Measurements from ENCODE around the gene TCERG1L.
"Not testable (repeated sequence)": the region's sequence is repeated elsewhere in the genome, so short reads cannot be mapped to it uniquely, and the experiment has no call there.

TCERG1L gene

GRCh38 chr10:131322575-131322974 is 11.1 kb upstream of the TCERG1L start:
- H3K4me3 ChIP-seq (ENCODE audit: insufficient read depth in 1 of 2, low read depth in 1 of 2, low read length in 2 of 2); H3K79me1 ChIP-seq (replicated peaks; ENCODE audit: low read length, poor library complexity, severe bottlenecking); H2AFZ ChIP-seq (ENCODE audit: low read depth, low read length); H2BK12ac ChIP-seq (ENCODE audit: low read length in 2 of 2); H3K9ac ChIP-seq (ENCODE audit: low read length); H2AK5ac ChIP-seq (ENCODE audit: low read length, severe bottlenecking); H3K36me3 ChIP-seq (ENCODE audit: control insufficient read depth in 1 of 2, insufficient read depth in 2 of 2, low read depth in 1 of 2, low read length in 2 of 2); H2BK5ac ChIP-seq (ENCODE audit: low read depth, low read length, poor library complexity, severe bottlenecking); H4K91ac ChIP-seq (ENCODE audit: low read length); H3K9me3 ChIP-seq (ENCODE audit: control insufficient read depth, low read length); H2BK15ac ChIP-seq (ENCODE audit: low read depth, poor library complexity, severe bottlenecking); H3K23ac ChIP-seq (ENCODE audit: low read length in 2 of 2); DNase-seq; H2BK120ac ChIP-seq (ENCODE audit: low read depth, low read length); H3K27ac ChIP-seq (ENCODE audit: low read length, poor library complexity, severe bottlenecking); H3K4me1 ChIP-seq (ENCODE audit: control insufficient read depth, insufficient read depth, low read depth, low read length); H3K4me2 ChIP-seq (ENCODE audit: low read length, poor library complexity, severe bottlenecking); H4K8ac ChIP-seq (ENCODE audit: low read length); H3K14ac ChIP-seq (ENCODE audit: low read length in 2 of 2); H3K27me3 ChIP-seq (ENCODE audit: control insufficient read depth in 1 of 2, insufficient read depth in 1 of 2, low read length in 2 of 2); H3K18ac ChIP-seq (ENCODE audit: low read depth in 1 of 2, low read length in 2 of 2); H3K4ac ChIP-seq (ENCODE audit: low read depth in 1 of 2, low read length in 2 of 2): not testable (repeated sequence)
- 88% methylated on average over 17 of the region's 19 CpGs for WGBS

GRCh38 chr10:131320860-131321604 is 9.5 kb upstream of the TCERG1L start:
- H4K91ac ChIP-seq (ENCODE audit: low read length): no peak overlapping the region
- H3K4me3 ChIP-seq (ENCODE audit: insufficient read depth in 1 of 2, low read depth in 1 of 2, low read length in 2 of 2): no peak overlapping the region
- no peaks in the 10 kb centered on the region for H3K9me3 ChIP-seq (ENCODE audit: control insufficient read depth, low read length)
- no peak overlapping the region for H3K4me2 ChIP-seq (ENCODE audit: low read length, poor library complexity, severe bottlenecking)
- H2BK5ac ChIP-seq (ENCODE audit: low read depth, low read length, poor library complexity, severe bottlenecking): no peak overlapping the region
- no peak overlapping the region for H2AK5ac ChIP-seq (ENCODE audit: low read length, severe bottlenecking)
- no peak overlapping the region for H2AFZ ChIP-seq (ENCODE audit: low read depth, low read length)
- no peak overlapping the region for H3K18ac ChIP-seq (ENCODE audit: low read depth in 1 of 2, low read length in 2 of 2)
- peaks cover 0 to 7% of the 10 kb centered on the region in 2 experiments for H3K27me3 ChIP-seq (ENCODE audit: control insufficient read depth in 1 of 2, insufficient read depth in 1 of 2, low read length in 2 of 2)
- no peak overlapping the region for H2BK120ac ChIP-seq (ENCODE audit: low read depth, low read length)
- no peak overlapping the region for H4K8ac ChIP-seq (ENCODE audit: low read length)
- no peaks in the 10 kb centered on the region for H3K36me3 ChIP-seq (ENCODE audit: control insufficient read depth in 1 of 2, insufficient read depth in 2 of 2, low read depth in 1 of 2, low read length in 2 of 2)
- no peak overlapping the region for H3K9ac ChIP-seq (ENCODE audit: low read length)
- H3K4ac ChIP-seq (ENCODE audit: low read depth in 1 of 2, low read length in 2 of 2): no peak overlapping the region
- H2BK15ac ChIP-seq (ENCODE audit: low read depth, poor library complexity, severe bottlenecking): no peak overlapping the region
- no peak overlapping the region for H3K14ac ChIP-seq (ENCODE audit: low read length in 2 of 2)
- no peaks in the 10 kb centered on the region for H3K4me1 ChIP-seq (ENCODE audit: control insufficient read depth, insufficient read depth, low read depth, low read length)
- no peak overlapping the region for H3K27ac ChIP-seq (ENCODE audit: low read length, poor library complexity, severe bottlenecking)
- H3K79me1 ChIP-seq (replicated peaks; ENCODE audit: low read length, poor library complexity, severe bottlenecking): no peaks in the 10 kb centered on the region
- no peak for DNase-seq
- no peak overlapping the region for H3K23ac ChIP-seq (ENCODE audit: low read length in 2 of 2)
- no peak overlapping the region for H2BK12ac ChIP-seq (ENCODE audit: low read length in 2 of 2)
- WGBS: 53% methylated on average over 15 of the region's 15 CpGs

GRCh38 chr10:131318814-131319213 is 7.3 kb upstream of the TCERG1L start:
- Histone ChIP-seq H4K8ac (ENCODE audit: low read length) (no peak overlapping the region), H3K4ac (ENCODE audit: low read depth in 1 of 2, low read length in 2 of 2) (no peak overlapping the region), H3K36me3 (ENCODE audit: control insufficient read depth in 1 of 2, insufficient read depth in 2 of 2, low read depth in 1 of 2, low read length in 2 of 2) (no peaks in the 10 kb centered on the region), H2AK5ac (ENCODE audit: low read length, severe bottlenecking) (no peak overlapping the region), H3K27ac (ENCODE audit: low read length, poor library complexity, severe bottlenecking) (no peak overlapping the region), H3K14ac (ENCODE audit: low read length in 2 of 2) (no peak overlapping the region), H4K91ac (ENCODE audit: low read length) (no peak overlapping the region), H3K9me3 (ENCODE audit: control insufficient read depth, low read length) (no peaks in the 10 kb centered on the region), H3K4me1 (ENCODE audit: control insufficient read depth, insufficient read depth, low read depth, low read length) (no peaks in the 10 kb centered on the region), H3K27me3 (ENCODE audit: control insufficient read depth in 1 of 2, insufficient read depth in 1 of 2, low read length in 2 of 2) (peaks cover 2 to 16% of the 10 kb centered on the region in 2 experiments), H2AFZ (ENCODE audit: low read depth, low read length) (no peak overlapping the region), H3K4me2 (ENCODE audit: low read length, poor library complexity, severe bottlenecking) (no peak overlapping the region), H2BK12ac (ENCODE audit: low read length in 2 of 2) (no peak overlapping the region), H3K23ac (ENCODE audit: low read length in 2 of 2) (no peak overlapping the region), H3K4me3 (ENCODE audit: insufficient read depth in 1 of 2, low read depth in 1 of 2, low read length in 2 of 2) (no peak overlapping the region), H3K79me1 (replicated peaks; ENCODE audit: low read length, poor library complexity, severe bottlenecking) (no peaks in the 10 kb centered on the region), H2BK5ac (ENCODE audit: low read depth, low read length, poor library complexity, severe bottlenecking) (no peak overlapping the region), H3K9ac (ENCODE audit: low read length) (no peak overlapping the region), H2BK120ac (ENCODE audit: low read depth, low read length) (no peak overlapping the region), H2BK15ac (ENCODE audit: low read depth, poor library complexity, severe bottlenecking) (no peak overlapping the region), H3K18ac (ENCODE audit: low read depth in 1 of 2, low read length in 2 of 2) (no peak overlapping the region)
- 87% methylated on average over 8 of the region's 8 CpGs for WGBS
- no peak for DNase-seq

- H3K27ac ChIP-seq (ENCODE audit: low read length, poor library complexity, severe bottlenecking): no peak overlapping the region
- peaks cover 7 to 21% of the 10 kb centered on the region in 2 experiments for H3K27me3 ChIP-seq (ENCODE audit: control insufficient read depth in 1 of 2, insufficient read depth in 1 of 2, low read length in 2 of 2)
- H3K18ac ChIP-seq (ENCODE audit: low read depth in 1 of 2, low read length in 2 of 2): no peak overlapping the region
- H3K9ac ChIP-seq (ENCODE audit: low read length): no peak overlapping the region
- no peaks in the 10 kb centered on the region for H3K4me1 ChIP-seq (ENCODE audit: control insufficient read depth, insufficient read depth, low read depth, low read length)
- H2BK15ac ChIP-seq (ENCODE audit: low read depth, poor library complexity, severe bottlenecking): no peak overlapping the region
- H3K4ac ChIP-seq (ENCODE audit: low read depth in 1 of 2, low read length in 2 of 2): no peak overlapping the region
- no peak for DNase-seq
- no peak overlapping the region for H2AK5ac ChIP-seq (ENCODE audit: low read length, severe bottlenecking)
- H3K4me3 ChIP-seq (ENCODE audit: insufficient read depth in 1 of 2, low read depth in 1 of 2, low read length in 2 of 2): no peak overlapping the region
- 63% methylated on average over 6 of the region's 11 CpGs for WGBS
- H2BK5ac ChIP-seq (ENCODE audit: low read depth, low read length, poor library complexity, severe bottlenecking): no peak overlapping the region
- H4K8ac ChIP-seq (ENCODE audit: low read length): no peak overlapping the region
- no peaks in the 10 kb centered on the region for H3K36me3 ChIP-seq (ENCODE audit: control insufficient read depth in 1 of 2, insufficient read depth in 2 of 2, low read depth in 1 of 2, low read length in 2 of 2)
- H2AFZ ChIP-seq (ENCODE audit: low read depth, low read length): no peak overlapping the region
- no peaks in the 10 kb centered on the region for H3K9me3 ChIP-seq (ENCODE audit: control insufficient read depth, low read length)
- H3K14ac ChIP-seq (ENCODE audit: low read length in 2 of 2): no peak overlapping the region
- no peak overlapping the region for H3K4me2 ChIP-seq (ENCODE audit: low read length, poor library complexity, severe bottlenecking)
- no peak overlapping the region for H2BK12ac ChIP-seq (ENCODE audit: low read length in 2 of 2)
- H3K79me1 ChIP-seq (replicated peaks; ENCODE audit: low read length, poor library complexity, severe bottlenecking): no peaks in the 10 kb centered on the region
- no peak overlapping the region for H2BK120ac ChIP-seq (ENCODE audit: low read depth, low read length)
- H4K91ac ChIP-seq (ENCODE audit: low read length): no peak overlapping the region
- H3K23ac ChIP-seq (ENCODE audit: low read length in 2 of 2): no peak overlapping the region
Observed at GRCh38 chr10:131318291-131318690, 6.8 kb upstream of the TCERG1L start.

Data from mesenchymal stem cell (in vitro differentiated cells and primary cell).